ENCODE measurements around the gene TMEM25. TPM values are rescaled to one million over a fixed set of nuclear protein-coding genes. Genes with fewer than 3 reads are reported as not detected.

The TMEM25 gene
- total and polyA plus RNA-seq, 2 of the 13 experiments (the other 11 are each of a cell fraction or from before 2014, with no cell fraction given): 7.5 to 17.2 TPM

DNA sequence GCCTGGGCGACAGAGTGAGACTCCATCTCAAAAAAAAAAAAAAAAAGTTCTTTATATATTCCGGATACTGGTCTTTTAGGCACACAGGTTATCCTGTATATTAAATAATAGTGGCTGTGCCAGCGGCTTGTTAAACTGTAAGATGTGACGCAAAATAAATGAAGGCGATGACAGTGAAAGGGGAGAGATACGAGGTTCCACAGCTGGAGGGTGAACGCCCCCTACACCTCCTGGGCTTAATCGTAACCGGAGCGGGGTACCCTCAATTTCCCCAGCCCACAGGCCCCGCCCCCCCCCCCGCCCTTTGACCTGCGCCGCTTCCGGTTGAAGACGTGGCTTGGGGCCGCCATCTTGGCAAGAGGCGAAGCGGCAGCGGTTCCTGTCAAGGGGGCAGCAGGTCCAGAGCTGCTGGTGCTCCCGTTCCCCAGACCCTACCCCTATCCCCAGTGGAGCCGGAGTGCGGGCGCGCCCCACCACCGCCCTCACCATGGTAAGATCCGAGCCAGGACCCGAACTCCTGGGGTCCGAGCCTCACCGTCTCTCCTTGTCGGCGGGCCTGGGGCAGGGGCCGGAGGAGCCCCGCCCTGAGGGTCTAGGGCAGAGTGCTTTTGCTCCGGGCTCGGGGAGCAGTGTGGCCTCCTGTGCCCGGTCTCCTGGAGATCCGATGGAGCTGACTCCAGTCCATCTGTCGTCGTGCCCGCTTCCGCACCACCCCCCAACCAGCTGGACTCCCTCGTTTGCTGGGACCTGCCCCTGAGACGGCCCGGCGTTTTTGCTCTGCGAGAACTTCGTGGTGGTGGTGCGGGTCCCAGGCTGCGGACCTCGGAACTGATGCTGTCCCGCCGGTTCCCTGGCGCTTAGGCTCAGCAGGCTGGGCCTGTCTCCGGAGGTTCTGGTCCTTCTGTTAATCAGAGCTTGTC lies 41.3 kb downstream of the TMEM25 start, which contains the start of gene ARCN1:
TSS of gene ARCN1 (plus strand) at position 349 of the 920 bp plus-strand sequence. CDS start at position 488, 139 bp downstream.
- peak; percentile 61 for DNase-seq (ENCODE audit: low spot score)
- ATAC-seq: peak; percentile 87
- Histone ChIP-seq H3K27ac (ENCODE audit: extremely low read length, insufficient read depth, low read length) (peak within 1 kb of the TSS; percentile 95), H3K4me3 (replicated peaks in 1 of 3; ENCODE audit: insufficient read depth in 1 of 3, low read depth in 2 of 3, low read length in 3 of 3) (peak within 1 kb of the TSS; percentile 68 to 97 (median 94)), H3K27me3 (ENCODE audit: control insufficient read depth in 1 of 2, insufficient read depth in 2 of 2, low read length in 2 of 2) (no peaks in the 10 kb centered on the region; a peak in 1 of 5 replicates), H3K4me2 (ENCODE audit: low read depth, low read length) (peak within 1 kb of the TSS; percentile 83), H3K36me3 (replicated peaks in 1 of 2; ENCODE audit: control insufficient read depth in 1 of 2, insufficient read depth in 2 of 2, low read length in 2 of 2) (peaks cover 0 to 5% of the 10 kb centered on the region in 2 experiments; a peak in 3 of 5 replicates), H3K9ac (ENCODE audit: insufficient read depth, low read depth, low read length) (peak within 1 kb of the TSS; percentile 100), H2AFZ (ENCODE audit: low read length) (no peak within 1 kb of the TSS), H4K20me1 (ENCODE audit: insufficient read depth, low read length) (peaks cover 40% of the 10 kb centered on the region), H3K79me2 (ENCODE audit: insufficient read depth, low read length) (peaks cover 51% of the 10 kb centered on the region), H3K4me1 (ENCODE audit: insufficient read depth, low read length) (peaks cover 52% of the 10 kb centered on the region), H3K9me3 (ENCODE audit: low read length) (no peaks in the 10 kb centered on the region)
- WGBS (ENCODE audit: low lambda C conversion rate): under 1% methylated on average over 16 of the region's 55 CpGs
- no peak for FAIRE-seq
- CTCF ChIA-PET (ENCODE audit: low intra/inter-chr PET ratio, low total read pairs): no interaction called here
- no TSS peak for BruUV-seq (replicated peaks)
- intact Hi-C loops (cut with micrococcal nuclease; ENCODE audit: unreplicated experiment) (loop anchor here (5.0 kb wide), 1 partner anchor 35 kb away; the partner anchor contains the start of gene PHLDB1), in situ Hi-C loops (cut with HindIII; ENCODE audit: extremely low pct_ligation_motif_present, low pct_unique_long_range_greater_than_20kb) (no loop called here)
- POLR2A ChIA-PET: interaction anchor here (0.7 to 2.7 kb wide), 10 partner anchors 28 to 804 kb away, joined by 3 to 17 read pairs (median 3); partner anchors contain the start of genes PHLDB1 and TMEM25
- TF ChIP-seq TBL1XR1 (IDR thresholded peaks at IDR 0.05; ENCODE audit: borderline replicate concordance, low read length, partially characterized antibody) (no peak), HOXA7 (CRISPR knock-in tag; IDR thresholded peaks at IDR 0.05) (no peak), ZNF770 (CRISPR knock-in tag; IDR thresholded peaks at IDR 0.05) (peak; percentile 50; the same call in 1 of the 2 replicates), ZNF343 (CRISPR knock-in tag; IDR thresholded peaks at IDR 0.05) (no peak), MNT (IDR thresholded peaks at IDR 0.05) (no peak), POLR2AphosphoS2 (IDR thresholded peaks at IDR 0.05; ENCODE audit: low read depth, low read length) (0 out of 2 replicates have a peak, but pooled peaks have one; percentile 43), GPBP1L1 (CRISPR knock-in tag; IDR thresholded peaks at IDR 0.05) (no peak), GATAD1 (CRISPR knock-in tag; IDR thresholded peaks at IDR 0.05) (peak; percentile 21; the same call in 1 of the 2 replicates), SP1 (IDR thresholded peaks at IDR 0.05) (no peak), SP1 (CRISPR knock-in tag; IDR thresholded peaks at IDR 0.05) (peak; percentile 33; the same call in 1 of the 2 replicates), SRSF9 (IDR thresholded peaks at IDR 0.05; ENCODE audit: borderline replicate concordance, insufficient read depth, low read depth, low read length, poor library complexity, severe bottlenecking) (no peak), ZNF737 (CRISPR knock-in tag; IDR thresholded peaks at IDR 0.05; ENCODE audit: borderline replicate concordance) (0 out of 2 replicates have a peak, but pooled peaks have one; percentile 48), HMG20A (CRISPR knock-in tag; IDR thresholded peaks at IDR 0.05; ENCODE audit: borderline replicate concordance) (no peak), ISX (CRISPR knock-in tag; conservative IDR thresholded peaks at IDR 0.05) (no peak)
- TF ChIP-seq, protein P1, sequence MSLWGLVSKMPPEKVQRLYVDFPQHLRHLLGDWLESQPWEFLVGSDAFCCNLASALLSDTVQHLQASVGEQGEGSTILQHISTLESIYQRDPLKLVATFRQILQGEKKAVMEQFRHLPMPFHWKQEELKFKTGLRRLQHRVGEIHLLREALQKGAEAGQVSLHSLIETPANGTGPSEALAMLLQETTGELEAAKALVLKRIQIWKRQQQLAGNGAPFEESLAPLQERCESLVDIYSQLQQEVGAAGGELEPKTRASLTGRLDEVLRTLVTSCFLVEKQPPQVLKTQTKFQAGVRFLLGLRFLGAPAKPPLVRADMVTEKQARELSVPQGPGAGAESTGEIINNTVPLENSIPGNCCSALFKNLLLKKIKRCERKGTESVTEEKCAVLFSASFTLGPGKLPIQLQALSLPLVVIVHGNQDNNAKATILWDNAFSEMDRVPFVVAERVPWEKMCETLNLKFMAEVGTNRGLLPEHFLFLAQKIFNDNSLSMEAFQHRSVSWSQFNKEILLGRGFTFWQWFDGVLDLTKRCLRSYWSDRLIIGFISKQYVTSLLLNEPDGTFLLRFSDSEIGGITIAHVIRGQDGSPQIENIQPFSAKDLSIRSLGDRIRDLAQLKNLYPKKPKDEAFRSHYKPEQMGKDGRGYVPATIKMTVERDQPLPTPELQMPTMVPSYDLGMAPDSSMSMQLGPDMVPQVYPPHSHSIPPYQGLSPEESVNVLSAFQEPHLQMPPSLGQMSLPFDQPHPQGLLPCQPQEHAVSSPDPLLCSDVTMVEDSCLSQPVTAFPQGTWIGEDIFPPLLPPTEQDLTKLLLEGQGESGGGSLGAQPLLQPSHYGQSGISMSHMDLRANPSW (CRISPR knock-in tag; IDR thresholded peaks at IDR 0.05; ENCODE audit: borderline replicate concordance): no peak

All from HepG2 (cell line).